ENCODE data around the gene ECE2. TPM values are rescaled to one million over a fixed set of nuclear protein-coding genes. Genes with fewer than 3 reads are reported as not detected.
"Not testable (repeated sequence)": the region's sequence is repeated elsewhere in the genome, so short reads cannot be mapped to it uniquely, and the experiment has no call there.

Gene ECE2
- total RNA-seq, 2 donors from 2014 or later = not detected

DNA sequence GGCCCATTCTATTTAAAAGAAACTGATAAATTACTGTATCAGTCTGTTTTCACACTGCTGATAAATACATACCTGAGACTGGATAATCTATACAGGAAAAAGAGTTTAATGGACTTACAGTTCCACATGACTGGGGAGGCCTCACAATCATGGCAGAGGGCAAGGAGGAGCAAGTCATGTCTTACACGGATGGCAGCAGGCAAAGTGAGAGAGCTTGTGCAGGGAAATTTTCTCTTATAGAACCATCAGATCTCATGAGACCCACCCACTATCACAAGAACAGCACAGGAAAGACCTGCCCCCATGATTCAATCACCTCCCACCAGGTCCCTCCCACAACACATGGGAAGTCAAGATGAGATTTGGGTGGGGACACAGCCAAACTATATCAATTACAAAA lies 8.6 kb upstream of the ECE2 start:
- not testable (repeated sequence) for H3K9me3 Mint-ChIP-seq; H3K4me1 Mint-ChIP-seq (ENCODE audit: low read depth in 2 of 2); H3K4me3 Mint-ChIP-seq; DNase-seq (ENCODE audit: low spot score); H3K36me3 Mint-ChIP-seq; ATAC-seq; H3K27ac Mint-ChIP-seq
- peaks cover 11 to 17% of the 10 kb centered on the region in 2 donors for H3K27me3 Mint-ChIP-seq

GRCh38 chr3:184272269-184272668 lies 3.6 kb upstream of the ECE2 start:
- Mint-ChIP-seq H3K36me3 (no peaks in the 10 kb centered on the region), H3K4me3 (no peak overlapping the region), H3K27me3 (peaks cover 27 to 45% of the 10 kb centered on the region in 2 donors), H3K4me1 (ENCODE audit: low read depth in 2 of 2) (peaks cover 0 to 6% of the 10 kb centered on the region in 2 donors), H3K9me3 (no peaks in the 10 kb centered on the region), H3K27ac (no peak overlapping the region)
- ATAC-seq = no peak
- no peak for DNase-seq (ENCODE audit: low spot score)

- no peaks in the 10 kb centered on the region for H3K36me3 Mint-ChIP-seq
- H3K9me3 Mint-ChIP-seq = no peaks in the 10 kb centered on the region
- no peak for ATAC-seq
- H3K27ac Mint-ChIP-seq = no peak overlapping the region
- H3K27me3 Mint-ChIP-seq = peaks cover 37 to 52% of the 10 kb centered on the region in 2 donors
- H3K4me1 Mint-ChIP-seq (ENCODE audit: low read depth in 2 of 2) = peaks cover 0 to 6% of the 10 kb centered on the region in 2 donors
- DNase-seq (ENCODE audit: low spot score) = no peak
- H3K4me3 Mint-ChIP-seq = no peak overlapping the region
Measured at GRCh38 chr3:184275381-184275701, 481 bp upstream of the ECE2 start.

DNA sequence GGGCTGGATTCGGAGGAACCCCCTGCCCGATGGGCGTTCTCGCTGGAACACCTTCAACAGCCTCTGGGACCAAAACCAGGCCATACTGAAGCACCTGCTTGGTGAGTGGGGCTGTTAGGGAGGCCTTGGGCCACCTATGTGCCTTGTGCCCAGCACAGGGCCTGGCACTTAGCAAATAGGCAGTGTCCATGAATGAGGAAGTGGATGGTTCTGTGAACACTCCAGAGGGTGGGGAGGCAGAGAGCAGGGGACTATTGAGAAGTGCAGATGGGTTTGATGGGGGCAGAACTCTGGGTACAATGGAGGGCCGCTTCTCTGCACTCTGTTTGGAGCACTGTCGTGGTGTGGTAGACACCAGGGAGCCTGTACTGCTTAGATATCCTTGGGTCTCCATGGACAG lies 1.5 kb downstream of the ECE2 start:
- DNase-seq (ENCODE audit: low spot score) = no peak
- H3K27me3 Mint-ChIP-seq = peaks cover 37 to 42% of the 10 kb centered on the region in 2 donors
- H3K4me1 Mint-ChIP-seq (ENCODE audit: low read depth in 2 of 2) = peaks cover 0 to 6% of the 10 kb centered on the region in 2 donors
- H3K4me3 Mint-ChIP-seq = no peak overlapping the region
- no peak for ATAC-seq
- H3K9me3 Mint-ChIP-seq = no peaks in the 10 kb centered on the region
- no peak overlapping the region for H3K27ac Mint-ChIP-seq
- no peaks in the 10 kb centered on the region for H3K36me3 Mint-ChIP-seq

DNA sequence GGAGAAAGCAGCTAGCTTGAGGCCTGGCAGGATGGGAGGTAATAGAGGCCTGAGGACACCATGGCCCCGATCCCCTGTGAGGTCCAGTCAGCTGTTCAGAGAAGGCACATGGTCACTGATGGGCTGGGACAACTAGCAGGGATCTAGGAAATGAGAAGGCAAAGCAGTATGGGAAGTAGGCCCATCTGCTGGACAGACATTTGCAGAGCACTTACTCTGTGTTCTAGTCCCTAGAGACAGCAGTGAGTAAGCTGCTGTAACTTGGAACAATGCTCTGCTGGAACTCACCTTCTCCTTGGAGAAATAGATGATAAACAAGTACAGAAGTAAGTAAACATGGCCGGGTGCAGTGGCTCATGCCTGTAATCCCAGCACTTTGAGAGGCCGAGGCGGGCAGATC lies 7.1 kb downstream of the ECE2 start:
- no peak for DNase-seq (ENCODE audit: low spot score)
- Mint-ChIP-seq H3K27ac (no peak overlapping the region), H3K9me3 (no peaks in the 10 kb centered on the region), H3K4me3 (no peak overlapping the region), H3K36me3 (no peaks in the 10 kb centered on the region), H3K4me1 (ENCODE audit: low read depth in 2 of 2) (no peaks in the 10 kb centered on the region), H3K27me3 (peaks cover 19 to 23% of the 10 kb centered on the region in 2 donors)
- no peak for ATAC-seq

- ATAC-seq = no peak
- H3K36me3 Mint-ChIP-seq = no peaks in the 10 kb centered on the region
Measured at GRCh38 chr3:184283681-184284080, 7.9 kb downstream of the ECE2 start.

GRCh38 chr3:184284696-184285095 lies 8.9 kb downstream of the ECE2 start:
- H3K27me3 Mint-ChIP-seq = peaks cover 13 to 15% of the 10 kb centered on the region in 2 donors
- peak; percentile 4 to 34 for ATAC-seq
- no peak overlapping the region for H3K27ac Mint-ChIP-seq
- no peaks in the 10 kb centered on the region for H3K4me1 Mint-ChIP-seq (ENCODE audit: low read depth in 2 of 2)
- no peaks in the 10 kb centered on the region for H3K36me3 Mint-ChIP-seq
- no peak for DNase-seq (ENCODE audit: low spot score)
- H3K9me3 Mint-ChIP-seq = no peaks in the 10 kb centered on the region
- H3K4me3 Mint-ChIP-seq = no peak overlapping the region

More at GRCh38 chr3:184283681-184284080, 7.9 kb downstream of the ECE2 start:
- no peaks in the 10 kb centered on the region for H3K4me1 Mint-ChIP-seq (ENCODE audit: low read depth in 2 of 2)
- H3K9me3 Mint-ChIP-seq = no peaks in the 10 kb centered on the region
- no peak for DNase-seq (ENCODE audit: low spot score)
- H3K27ac Mint-ChIP-seq = no peak overlapping the region
- peaks cover 16 to 19% of the 10 kb centered on the region in 2 donors for H3K27me3 Mint-ChIP-seq
- H3K4me3 Mint-ChIP-seq = no peak overlapping the region

GRCh38 chr3:184289426-184289938 lies 13.7 kb downstream of the ECE2 start:
- Mint-ChIP-seq H3K27ac (no peak overlapping the region), H3K4me3 (no peak overlapping the region)
- ATAC-seq = peak; percentile 62 to 68

DNA sequence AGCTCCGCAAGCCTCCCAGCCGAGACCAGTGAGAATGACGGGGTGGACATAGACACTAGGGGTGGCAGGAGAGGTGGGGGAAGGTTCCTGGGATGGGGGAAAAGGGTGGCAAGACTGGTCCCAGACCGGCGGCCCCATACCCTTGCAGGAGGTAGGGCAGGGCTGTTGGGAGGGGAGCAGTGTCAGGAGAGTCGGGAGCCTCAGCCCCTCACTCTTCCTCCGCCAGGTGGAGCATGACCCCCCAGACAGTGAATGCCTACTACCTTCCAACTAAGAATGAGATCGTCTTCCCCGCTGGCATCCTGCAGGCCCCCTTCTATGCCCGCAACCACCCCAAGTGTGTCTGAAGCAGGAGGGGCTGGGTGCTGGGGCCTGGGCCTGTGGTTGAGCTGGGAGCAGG lies 14.5 kb downstream of the ECE2 start:
- Mint-ChIP-seq H3K36me3 (no peaks in the 10 kb centered on the region), H3K4me1 (ENCODE audit: low read depth in 2 of 2) (no peaks in the 10 kb centered on the region), H3K27me3 (peaks cover 12% of the 10 kb centered on the region in 2 donors), H3K4me3 (no peak overlapping the region), H3K9me3 (no peaks in the 10 kb centered on the region), H3K27ac (no peak overlapping the region)
- ATAC-seq = no peak
- no peak for DNase-seq (ENCODE audit: low spot score)

More at GRCh38 chr3:184289426-184289938, 13.7 kb downstream of the ECE2 start:
- DNase-seq (ENCODE audit: low spot score) = no peak
- no peaks in the 10 kb centered on the region for H3K4me1 Mint-ChIP-seq (ENCODE audit: low read depth in 2 of 2)
- peaks cover 12 to 13% of the 10 kb centered on the region in 2 donors for H3K27me3 Mint-ChIP-seq
- H3K36me3 Mint-ChIP-seq = no peaks in the 10 kb centered on the region
- no peaks in the 10 kb centered on the region for H3K9me3 Mint-ChIP-seq

- H3K36me3 Mint-ChIP-seq = no peaks in the 10 kb centered on the region
- no peaks in the 10 kb centered on the region for H3K9me3 Mint-ChIP-seq
- H3K27me3 Mint-ChIP-seq = peaks cover 4% of the 10 kb centered on the region in 2 donors
- DNase-seq (ENCODE audit: low spot score) (no peak), ATAC-seq (no peak)
- H3K27ac Mint-ChIP-seq = no peak overlapping the region
- no peak overlapping the region for H3K4me3 Mint-ChIP-seq
- H3K4me1 Mint-ChIP-seq (ENCODE audit: low read depth in 2 of 2) = no peaks in the 10 kb centered on the region
Measured at GRCh38 chr3:184291044-184291737, 15.4 kb downstream of the ECE2 start.

GRCh38 chr3:184291738-184292445 lies 16.1 kb downstream of the ECE2 start:
- peaks cover 0 to 2% of the 10 kb centered on the region in 2 donors for H3K27me3 Mint-ChIP-seq
- no peaks in the 10 kb centered on the region for H3K36me3 Mint-ChIP-seq
- no peak overlapping the region for H3K4me3 Mint-ChIP-seq
- H3K4me1 Mint-ChIP-seq (ENCODE audit: low read depth in 2 of 2) = no peaks in the 10 kb centered on the region
- ATAC-seq (peak in 1 of 2 donors; percentile 14), DNase-seq (ENCODE audit: low spot score) (no peak)
- no peaks in the 10 kb centered on the region for H3K9me3 Mint-ChIP-seq
- no peak overlapping the region for H3K27ac Mint-ChIP-seq

DNA sequence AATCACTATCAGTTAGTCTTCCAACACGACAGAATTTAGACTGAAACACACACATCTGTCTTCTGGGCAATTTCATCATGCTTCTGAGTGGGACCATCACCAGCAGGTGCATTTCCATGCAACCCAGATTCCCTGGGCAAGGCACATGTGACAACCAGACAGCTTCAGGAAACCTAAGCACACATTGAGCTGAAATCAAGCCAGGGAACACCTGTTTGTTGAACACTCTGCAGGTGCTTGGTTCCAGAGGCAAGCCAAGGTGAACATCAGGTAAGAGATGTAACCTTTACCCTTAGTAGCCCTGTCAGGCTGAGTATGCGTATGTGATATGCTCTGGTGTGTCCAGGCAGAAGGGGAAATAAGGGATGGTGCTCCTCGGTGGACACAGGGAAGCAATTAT lies 19.9 kb downstream of the ECE2 start:
- DNase-seq (ENCODE audit: low spot score) = no peak
- Mint-ChIP-seq H3K4me3 (no peak overlapping the region), H3K27me3 (peaks cover 0 to 2% of the 10 kb centered on the region in 2 donors), H3K9me3 (no peaks in the 10 kb centered on the region), H3K36me3 (no peaks in the 10 kb centered on the region), H3K27ac (no peak overlapping the region), H3K4me1 (ENCODE audit: low read depth in 2 of 2) (peaks cover 17 to 18% of the 10 kb centered on the region in 2 donors)
- no peak for ATAC-seq

GRCh38 chr3:184296616-184297015 lies 20.8 kb downstream of the ECE2 start:
- ATAC-seq (no peak), DNase-seq (ENCODE audit: low spot score) (no peak)
- Mint-ChIP-seq H3K4me1 (ENCODE audit: low read depth in 2 of 2) (peaks cover 20 to 23% of the 10 kb centered on the region in 2 donors), H3K27ac (no peak overlapping the region), H3K36me3 (peaks cover 3% of the 10 kb centered on the region), H3K27me3 (peaks cover 0 to 2% of the 10 kb centered on the region in 2 donors), H3K9me3 (no peaks in the 10 kb centered on the region), H3K4me3 (peak overlapping the region; percentile 39)

Measured in natural killer cell treated with Interleukin-12 subunit alpha and Interleukin-12 subunit beta and Interleukin-15 and Interleukin-18, amount 100 ng/mL, for 72 hours (primary cell).